ENCODE data around the gene PIGN.

The PIGN gene

GRCh38 chr18:62186774-62187542 lies at the start of gene PIGN, which contains the start of gene RELCH:
TSS of gene PIGN (minus strand) at chr18:62187056. CDS start at chr18:62161353, 25,703 bp downstream.
TSS of gene RELCH (plus strand) at chr18:62187255. CDS start at chr18:62187506, 251 bp downstream.
- Histone ChIP-seq H3K4me1 (ENCODE audit: control insufficient read depth, insufficient read depth, low read length) (peaks cover 4% of the 10 kb centered on the region), H3K27me3 (ENCODE audit: control insufficient read depth, insufficient read depth, low read length) (no peaks in the 10 kb centered on the region), H3K9me3 (ENCODE audit: control insufficient read depth, low read length) (no peaks in the 10 kb centered on the region), H3K36me3 (ENCODE audit: control insufficient read depth, insufficient read depth, low read length) (no peaks in the 10 kb centered on the region), H3K4me3 (ENCODE audit: low read length) (peak within 1 kb of the TSS; percentile 99), H3K9ac (ENCODE audit: low read length) (peak within 1 kb of the TSS; percentile 96)

- H3K36me3 ChIP-seq (ENCODE audit: control insufficient read depth, insufficient read depth, low read length), result peaks cover 4% of the 10 kb centered on the region
These were observed 49.4 kb upstream of the PIGN start for GRCh38 chr18:62236252-62236651.

GRCh38 chr18:62226047-62226446 lies 39.2 kb upstream of the PIGN start:
- no peaks in the 10 kb centered on the region for H3K36me3 ChIP-seq (ENCODE audit: control insufficient read depth, insufficient read depth, low read length)
- no peaks in the 10 kb centered on the region for H3K27me3 ChIP-seq (ENCODE audit: control insufficient read depth, insufficient read depth, low read length)
- no peak overlapping the region for H3K4me3 ChIP-seq (ENCODE audit: low read length)
- H3K9ac ChIP-seq (ENCODE audit: low read length), result no peak overlapping the region
- H3K4me1 ChIP-seq (ENCODE audit: control insufficient read depth, insufficient read depth, low read length), result no peaks in the 10 kb centered on the region
- H3K9me3 ChIP-seq (ENCODE audit: control insufficient read depth, low read length), result no peaks in the 10 kb centered on the region

More at GRCh38 chr18:62236252-62236651, 49.4 kb upstream of the PIGN start:
- no peaks in the 10 kb centered on the region for H3K4me1 ChIP-seq (ENCODE audit: control insufficient read depth, insufficient read depth, low read length)
- H3K27me3 ChIP-seq (ENCODE audit: control insufficient read depth, insufficient read depth, low read length), result no peaks in the 10 kb centered on the region
- no peak overlapping the region for H3K4me3 ChIP-seq (ENCODE audit: low read length)
- H3K9me3 ChIP-seq (ENCODE audit: control insufficient read depth, low read length), result no peaks in the 10 kb centered on the region
- no peak overlapping the region for H3K9ac ChIP-seq (ENCODE audit: low read length)

- no peak overlapping the region for H3K9ac ChIP-seq (ENCODE audit: low read length)
- no peaks in the 10 kb centered on the region for H3K9me3 ChIP-seq (ENCODE audit: control insufficient read depth, low read length)
- H3K36me3 ChIP-seq (ENCODE audit: control insufficient read depth, insufficient read depth, low read length), result no peaks in the 10 kb centered on the region
- no peak overlapping the region for H3K4me3 ChIP-seq (ENCODE audit: low read length)
- no peaks in the 10 kb centered on the region for H3K27me3 ChIP-seq (ENCODE audit: control insufficient read depth, insufficient read depth, low read length)
- no peaks in the 10 kb centered on the region for H3K4me1 ChIP-seq (ENCODE audit: control insufficient read depth, insufficient read depth, low read length)
These were observed 37.4 kb upstream of the PIGN start for GRCh38 chr18:62224229-62224628.

- H3K27me3 ChIP-seq (ENCODE audit: control insufficient read depth, insufficient read depth, low read length), result no peaks in the 10 kb centered on the region
- peaks cover 11% of the 10 kb centered on the region for H3K4me1 ChIP-seq (ENCODE audit: control insufficient read depth, insufficient read depth, low read length)
- H3K4me3 ChIP-seq (ENCODE audit: low read length), result no peak overlapping the region
- H3K9ac ChIP-seq (ENCODE audit: low read length), result no peak overlapping the region
- no peaks in the 10 kb centered on the region for H3K9me3 ChIP-seq (ENCODE audit: control insufficient read depth, low read length)
- H3K36me3 ChIP-seq (ENCODE audit: control insufficient read depth, insufficient read depth, low read length), result no peaks in the 10 kb centered on the region
These were observed 27.9 kb upstream of the PIGN start for GRCh38 chr18:62214790-62215189.

GRCh38 chr18:62211325-62211828 lies 24.5 kb upstream of the PIGN start:
- no peaks in the 10 kb centered on the region for H3K27me3 ChIP-seq (ENCODE audit: control insufficient read depth, insufficient read depth, low read length)
- H3K36me3 ChIP-seq (ENCODE audit: control insufficient read depth, insufficient read depth, low read length), result no peaks in the 10 kb centered on the region
- no peaks in the 10 kb centered on the region for H3K9me3 ChIP-seq (ENCODE audit: control insufficient read depth, low read length)
- no peak overlapping the region for H3K4me3 ChIP-seq (ENCODE audit: low read length)
- peaks cover 11% of the 10 kb centered on the region for H3K4me1 ChIP-seq (ENCODE audit: control insufficient read depth, insufficient read depth, low read length)
- H3K9ac ChIP-seq (ENCODE audit: low read length), result no peak overlapping the region

- Histone ChIP-seq H3K4me1 (ENCODE audit: control insufficient read depth, insufficient read depth, low read length) (peaks cover 9% of the 10 kb centered on the region), H3K27me3 (ENCODE audit: control insufficient read depth, insufficient read depth, low read length) (no peaks in the 10 kb centered on the region), H3K36me3 (ENCODE audit: control insufficient read depth, insufficient read depth, low read length) (no peaks in the 10 kb centered on the region), H3K9me3 (ENCODE audit: control insufficient read depth, low read length) (no peaks in the 10 kb centered on the region), H3K9ac (ENCODE audit: low read length) (no peak overlapping the region), H3K4me3 (ENCODE audit: low read length) (no peak overlapping the region)
These were observed 23.3 kb upstream of the PIGN start for GRCh38 chr18:62210138-62210537.

GRCh38 chr18:62209046-62209445 lies 22.2 kb upstream of the PIGN start:
- Histone ChIP-seq H3K9me3 (ENCODE audit: control insufficient read depth, low read length) (no peaks in the 10 kb centered on the region), H3K9ac (ENCODE audit: low read length) (no peak overlapping the region), H3K4me1 (ENCODE audit: control insufficient read depth, insufficient read depth, low read length) (no peaks in the 10 kb centered on the region), H3K36me3 (ENCODE audit: control insufficient read depth, insufficient read depth, low read length) (no peaks in the 10 kb centered on the region), H3K4me3 (ENCODE audit: low read length) (no peak overlapping the region), H3K27me3 (ENCODE audit: control insufficient read depth, insufficient read depth, low read length) (no peaks in the 10 kb centered on the region)

GRCh38 chr18:62206593-62206992 lies 19.7 kb upstream of the PIGN start:
- Histone ChIP-seq H3K9ac (ENCODE audit: low read length) (no peak overlapping the region), H3K9me3 (ENCODE audit: control insufficient read depth, low read length) (no peaks in the 10 kb centered on the region), H3K27me3 (ENCODE audit: control insufficient read depth, insufficient read depth, low read length) (no peaks in the 10 kb centered on the region), H3K36me3 (ENCODE audit: control insufficient read depth, insufficient read depth, low read length) (no peaks in the 10 kb centered on the region), H3K4me3 (ENCODE audit: low read length) (no peak overlapping the region), H3K4me1 (ENCODE audit: control insufficient read depth, insufficient read depth, low read length) (no peaks in the 10 kb centered on the region)

GRCh38 chr18:62205824-62206223 lies 19.0 kb upstream of the PIGN start:
- Histone ChIP-seq H3K4me3 (ENCODE audit: low read length) (no peak overlapping the region), H3K9ac (ENCODE audit: low read length) (no peak overlapping the region), H3K4me1 (ENCODE audit: control insufficient read depth, insufficient read depth, low read length) (no peaks in the 10 kb centered on the region), H3K36me3 (ENCODE audit: control insufficient read depth, insufficient read depth, low read length) (no peaks in the 10 kb centered on the region), H3K9me3 (ENCODE audit: control insufficient read depth, low read length) (no peaks in the 10 kb centered on the region), H3K27me3 (ENCODE audit: control insufficient read depth, insufficient read depth, low read length) (no peaks in the 10 kb centered on the region)

- H3K9me3 ChIP-seq (ENCODE audit: control insufficient read depth, low read length), result no peaks in the 10 kb centered on the region
- H3K36me3 ChIP-seq (ENCODE audit: control insufficient read depth, insufficient read depth, low read length), result no peaks in the 10 kb centered on the region
- no peak overlapping the region for H3K4me3 ChIP-seq (ENCODE audit: low read length)
- H3K9ac ChIP-seq (ENCODE audit: low read length), result no peak overlapping the region
- H3K27me3 ChIP-seq (ENCODE audit: control insufficient read depth, insufficient read depth, low read length), result no peaks in the 10 kb centered on the region
- peaks cover 6% of the 10 kb centered on the region for H3K4me1 ChIP-seq (ENCODE audit: control insufficient read depth, insufficient read depth, low read length)
These were observed 15.0 kb upstream of the PIGN start for GRCh38 chr18:62201870-62202269.

GRCh38 chr18:62200121-62200914 lies 13.5 kb upstream of the PIGN start:
- H3K4me1 ChIP-seq (ENCODE audit: control insufficient read depth, insufficient read depth, low read length), result peaks cover 6% of the 10 kb centered on the region
- no peaks in the 10 kb centered on the region for H3K9me3 ChIP-seq (ENCODE audit: control insufficient read depth, low read length)
- H3K27me3 ChIP-seq (ENCODE audit: control insufficient read depth, insufficient read depth, low read length), result no peaks in the 10 kb centered on the region
- no peak overlapping the region for H3K9ac ChIP-seq (ENCODE audit: low read length)
- H3K36me3 ChIP-seq (ENCODE audit: control insufficient read depth, insufficient read depth, low read length), result no peaks in the 10 kb centered on the region
- H3K4me3 ChIP-seq (ENCODE audit: low read length), result no peak overlapping the region

All from mucosa of stomach (tissue), 1 donor.